DMS53 treated with DMSO at 0.1 percent for 48 hours (cell line): ENCODE measurements around the gene LRRC37A3.
"Not testable (repeated sequence)": the region's sequence is repeated elsewhere in the genome, so short reads cannot be mapped to it uniquely, and the experiment has no call there.

Experiments used
- DNase-seq: peaks from one replicate; lab custom pipeline; 2025; ENCODE audit not compliant: unreplicated experiment; lab: John Stamatoyannopoulos, UW

The LRRC37A3 gene

DNA sequence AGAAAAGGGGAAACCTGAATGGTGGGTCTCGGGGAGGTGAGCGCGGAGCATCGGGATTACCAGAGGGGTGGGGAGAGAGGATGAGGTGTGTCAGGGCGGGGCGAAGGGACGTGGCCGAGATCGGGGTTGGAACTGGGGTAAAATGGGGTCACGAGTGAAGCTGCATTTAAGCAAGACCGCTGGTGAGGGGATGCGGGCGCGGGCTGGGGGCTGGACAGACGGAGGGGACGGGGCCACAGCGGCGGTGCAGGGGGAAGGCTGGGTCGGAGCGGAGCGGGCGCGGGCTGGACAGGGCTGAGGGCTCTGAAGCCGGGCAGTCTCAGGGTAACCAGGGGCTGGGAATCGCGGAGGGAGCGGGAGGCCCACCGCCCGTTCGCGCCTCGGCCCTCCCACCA is 82.7 kb downstream of the LRRC37A3 start:
- DNase-seq, result not testable (repeated sequence)

DNA sequence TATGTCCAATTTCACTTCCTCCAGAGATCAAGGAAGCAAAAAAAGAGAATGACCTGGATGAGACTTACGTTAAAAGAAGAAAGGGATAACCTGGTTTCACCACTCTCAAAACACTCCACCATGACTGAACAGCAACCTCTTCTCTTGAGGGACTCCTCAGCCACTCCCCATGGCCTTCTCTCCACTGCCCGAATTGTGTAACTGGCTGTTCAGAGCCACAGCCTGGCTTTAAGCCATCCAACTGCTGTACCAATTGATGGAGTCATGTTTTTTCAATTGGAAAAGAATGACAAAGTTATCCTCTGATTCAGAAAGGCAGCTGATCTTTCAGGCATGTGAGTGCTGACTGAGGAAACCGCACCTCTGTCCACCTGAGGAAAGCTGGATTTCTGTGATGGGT is 85.2 kb downstream of the LRRC37A3 start:
- not testable (repeated sequence) for DNase-seq

DNA sequence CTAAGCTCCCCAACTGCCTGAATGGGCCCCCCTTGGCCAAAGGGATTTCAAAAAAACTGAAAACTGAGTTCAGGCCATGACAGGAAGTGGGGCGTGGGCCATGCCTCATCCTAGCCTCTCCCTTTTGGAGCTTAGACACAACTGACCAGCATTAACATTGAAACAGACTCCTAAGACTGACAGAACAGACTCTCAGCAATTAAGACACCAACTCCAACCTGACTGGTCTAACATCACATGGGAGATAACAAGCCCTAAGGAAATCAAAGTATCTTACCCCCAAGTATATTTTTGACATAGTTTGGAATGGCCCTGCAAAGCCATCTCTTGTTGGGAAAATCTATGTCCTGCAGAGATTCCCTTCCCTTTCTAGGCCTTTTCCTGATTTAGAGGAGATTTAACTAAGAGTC is 88.6 kb downstream of the LRRC37A3 start:
- not testable (repeated sequence) for DNase-seq

DNA sequence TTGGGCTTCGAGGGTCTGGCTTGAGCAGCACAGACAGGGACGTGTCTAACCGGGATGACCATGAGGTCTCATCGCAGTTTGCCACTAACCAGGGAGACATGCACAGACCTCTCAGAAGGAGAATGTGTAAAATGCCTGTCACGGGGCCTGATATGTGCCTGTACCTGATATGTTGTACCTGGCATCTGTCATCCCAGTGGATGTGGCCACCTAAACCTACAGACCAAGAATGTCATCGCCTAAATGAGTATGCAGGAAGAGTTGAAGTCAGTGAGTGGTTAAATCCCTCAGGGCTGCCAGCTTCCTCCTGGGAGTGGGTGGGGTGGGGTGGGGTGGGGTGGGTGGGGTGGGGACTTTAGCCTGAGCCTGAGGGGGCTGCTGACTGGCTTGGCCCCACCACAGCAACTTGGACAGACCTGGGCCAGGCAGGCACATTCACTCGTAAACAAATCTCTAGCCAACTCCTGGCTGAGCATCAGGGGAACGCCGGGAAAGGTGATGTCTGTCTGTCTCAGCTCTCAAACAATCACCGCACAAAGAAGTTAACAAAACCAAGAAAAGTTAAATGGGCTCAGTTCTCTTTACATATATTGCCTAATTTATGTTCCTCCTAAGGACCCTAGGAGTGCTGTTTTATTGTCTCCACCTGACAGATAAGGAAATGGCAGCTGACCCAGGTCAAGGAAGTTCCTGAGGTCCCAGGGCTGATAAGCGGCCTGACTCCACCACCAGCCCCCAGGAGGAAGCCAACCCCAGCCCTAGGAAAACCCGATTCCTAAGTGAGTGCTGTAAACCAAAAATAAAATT is 89.3 kb downstream of the LRRC37A3 start:
- not testable (repeated sequence) for DNase-seq

DNA sequence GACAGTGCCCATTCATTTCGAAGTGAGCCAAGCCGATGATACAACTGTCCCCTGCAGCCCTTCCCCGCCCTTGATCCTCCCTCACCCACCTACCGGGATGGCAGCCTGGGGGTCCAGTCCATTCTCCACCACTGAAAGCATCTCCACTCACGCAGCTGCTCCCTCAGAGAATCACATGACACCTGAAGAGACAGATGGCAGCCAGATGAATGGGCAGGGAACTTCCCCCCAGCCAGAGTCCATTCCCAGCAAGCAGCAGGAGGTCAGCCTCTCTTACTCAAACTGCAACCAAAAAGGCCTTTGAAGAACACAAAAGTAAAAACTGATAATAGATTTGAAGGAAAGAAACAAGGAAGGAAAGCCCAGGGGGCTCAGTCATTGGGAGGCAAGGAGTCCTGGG is 90.2 kb downstream of the LRRC37A3 start:
- not testable (repeated sequence) for DNase-seq

DNA sequence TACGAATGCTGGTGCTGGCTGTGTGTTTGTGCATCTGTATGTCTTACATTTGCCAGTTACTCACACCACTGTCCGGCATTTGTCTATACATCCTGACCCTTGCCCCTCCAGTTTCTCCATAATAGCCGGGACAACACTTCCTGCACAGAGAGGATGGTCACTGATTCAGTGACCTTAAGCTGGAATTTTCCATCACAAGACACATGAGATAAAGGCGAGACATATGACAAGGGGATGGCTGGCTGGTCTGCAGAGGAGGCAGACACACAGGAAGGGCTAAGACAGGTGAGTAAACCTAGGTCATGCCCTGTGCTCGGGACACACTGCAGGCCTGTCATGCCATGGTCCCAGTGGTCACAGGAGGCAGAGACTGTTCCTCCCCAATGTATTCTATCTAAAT is 100.4 kb downstream of the LRRC37A3 start:
- not testable (repeated sequence) for DNase-seq

DNA sequence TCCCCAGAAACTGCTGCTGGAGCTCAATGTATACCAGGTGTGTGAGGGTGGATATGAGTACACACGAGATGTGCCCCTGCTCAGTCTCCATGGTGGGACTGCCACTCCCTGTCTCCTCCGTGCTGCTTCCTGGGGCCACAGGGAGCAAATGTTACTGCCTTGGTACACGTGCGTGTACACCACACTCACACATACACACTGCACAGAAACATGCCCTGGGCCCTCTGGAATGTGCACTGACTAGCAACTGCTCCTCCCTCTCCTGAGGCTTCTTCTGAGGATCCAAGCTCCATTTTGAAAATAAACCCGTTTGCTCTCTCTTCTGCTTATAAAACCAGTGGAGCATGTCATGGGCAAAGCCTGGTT is 103.5 kb downstream of the LRRC37A3 start:
- not testable (repeated sequence) for DNase-seq

DNA sequence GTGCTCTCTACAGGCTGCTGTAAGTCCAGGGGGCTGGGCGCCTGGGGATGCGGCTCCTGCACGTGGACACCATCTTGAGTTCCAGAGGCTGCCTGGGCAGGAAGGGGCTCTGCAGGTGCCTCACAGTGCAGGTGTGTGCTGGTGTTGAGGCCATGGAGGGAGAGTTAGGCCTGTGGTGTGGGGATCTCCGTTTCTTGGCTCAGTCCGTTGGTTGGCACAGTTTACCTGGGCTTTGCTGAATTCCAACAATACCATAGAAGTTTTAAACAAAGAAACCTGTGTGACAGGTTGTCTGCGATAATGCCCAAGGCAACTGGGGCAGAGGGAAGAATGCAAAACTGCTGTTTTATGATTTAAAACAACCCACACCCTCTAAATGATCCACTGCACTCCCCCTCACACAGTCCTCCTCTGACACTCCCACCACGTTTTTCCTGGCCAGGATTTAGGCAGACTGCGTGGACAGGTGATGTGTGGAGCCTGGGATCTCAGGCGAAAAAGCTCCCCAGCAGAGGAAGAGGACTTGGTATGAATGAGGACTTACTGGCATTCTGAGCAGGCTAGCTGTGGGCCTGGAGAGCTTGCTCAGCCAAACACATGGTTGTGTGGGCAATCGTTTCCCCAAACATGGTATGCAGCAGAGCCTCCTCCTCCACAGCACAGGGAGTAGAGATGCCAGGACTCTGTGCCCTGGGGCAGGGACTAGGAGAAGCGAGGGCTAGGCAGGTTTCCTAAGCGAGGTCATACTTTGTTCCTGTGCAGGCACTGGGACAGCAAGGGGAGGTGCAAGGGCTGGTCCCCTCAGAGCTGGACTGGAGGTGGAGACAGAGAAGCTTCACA is 104.1 kb downstream of the LRRC37A3 start:
- not testable (repeated sequence) for DNase-seq

DNA sequence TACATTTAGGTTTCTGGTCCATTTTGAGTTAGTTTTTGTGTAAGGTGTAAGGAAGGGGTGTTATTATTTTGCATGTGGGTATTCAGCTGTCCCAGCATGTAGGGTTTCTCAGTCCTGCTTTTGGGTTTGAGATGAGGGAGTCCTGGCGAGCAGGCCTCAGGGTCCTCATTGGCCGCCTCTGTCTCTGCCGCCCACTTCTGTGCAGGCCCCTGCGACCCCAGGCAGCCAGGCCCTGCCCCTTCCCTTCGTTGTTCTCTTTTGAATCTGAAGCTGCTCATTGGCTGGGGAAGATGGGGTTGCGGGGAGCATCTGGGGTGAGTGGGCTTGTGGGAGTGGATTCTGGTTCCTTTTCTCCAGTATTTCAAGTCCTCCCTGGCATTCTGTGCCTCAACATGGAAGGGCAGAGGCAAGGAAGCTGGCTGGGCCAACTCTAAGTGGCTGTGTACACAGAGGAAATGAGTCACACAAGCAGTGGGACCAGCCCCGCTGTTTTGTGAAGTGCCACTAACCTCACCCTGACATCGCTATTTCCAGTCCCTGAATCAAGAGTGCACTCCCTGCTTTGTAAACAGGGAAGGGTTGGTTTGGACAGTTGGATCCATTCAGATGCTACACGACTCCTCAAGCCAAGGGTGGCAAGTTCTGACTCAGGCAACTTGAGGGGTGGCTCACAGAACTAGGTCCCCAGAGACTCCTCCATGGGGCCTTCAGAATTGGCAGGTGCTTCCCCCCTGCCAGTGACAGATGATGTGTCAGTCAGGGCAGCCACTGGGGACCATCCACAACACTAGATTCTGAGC is 110.9 kb downstream of the LRRC37A3 start:
- peak; percentile 88 for DNase-seq
